ENCODE results near the gene CBFA2T2.

The CBFA2T2 gene

GRCh38 chr20:33667245-33667675 is 177.4 kb downstream of the CBFA2T2 start:
- peak; percentile 27 for DNase-seq (ENCODE audit: low spot score)

- DNase-seq (ENCODE audit: low spot score): peak; percentile 79
Observed at GRCh38 chr20:33667676-33668465, 178.0 kb downstream of the CBFA2T2 start.

GRCh38 chr20:33668466-33669155 is 178.7 kb downstream of the CBFA2T2 start:
- no peak for DNase-seq (ENCODE audit: low spot score)

GRCh38 chr20:33669224-33669623 is 179.3 kb downstream of the CBFA2T2 start:
- no peak for DNase-seq (ENCODE audit: low spot score)

- DNase-seq (ENCODE audit: low spot score): no peak
Observed at GRCh38 chr20:33669873-33670640, 180.2 kb downstream of the CBFA2T2 start.

- no peak for DNase-seq (ENCODE audit: low spot score)
Observed at GRCh38 chr20:33670715-33671499, 181.0 kb downstream of the CBFA2T2 start.

GRCh38 chr20:33671573-33672288 is 181.8 kb downstream of the CBFA2T2 start:
- DNase-seq (ENCODE audit: low spot score): no peak

GRCh38 chr20:33672426-33673113 is 182.7 kb downstream of the CBFA2T2 start:
- peak; percentile 62 for DNase-seq (ENCODE audit: low spot score)

- DNase-seq (ENCODE audit: low spot score): no peak
Observed at GRCh38 chr20:33673114-33673409, 183.2 kb downstream of the CBFA2T2 start.

GRCh38 chr20:33673410-33674293 is 183.8 kb downstream of the CBFA2T2 start:
- DNase-seq (ENCODE audit: low spot score): no peak

GRCh38 chr20:33674294-33675135 is 184.6 kb downstream of the CBFA2T2 start, which contains the start of gene NECAB3:
Gene NECAB3 (minus strand): TSS chr20:33674428. CDS start chr20:33674352, 76 bp downstream.
- DNase-seq (ENCODE audit: low spot score): peak; percentile 95

GRCh38 chr20:33675136-33675959 is 185.5 kb downstream of the CBFA2T2 start:
- no peak for DNase-seq (ENCODE audit: low spot score)

GRCh38 chr20:33676121-33676520 is 186.2 kb downstream of the CBFA2T2 start:
- DNase-seq (ENCODE audit: low spot score): no peak

GRCh38 chr20:33676652-33677645 is 187.1 kb downstream of the CBFA2T2 start:
- DNase-seq (ENCODE audit: low spot score): no peak

GRCh38 chr20:33677991-33678702 is 188.3 kb downstream of the CBFA2T2 start:
- DNase-seq (ENCODE audit: low spot score): no peak
